ENCODE results near the gene KIR3DL1. TPM values are rescaled to one million over a fixed set of nuclear protein-coding genes. Genes with fewer than 3 reads are reported as not detected.
"Not testable (repeated sequence)": the region's sequence is repeated elsewhere in the genome, so short reads cannot be mapped to it uniquely, and the experiment has no call there.

KIR3DL1 gene
- total RNA-seq, result not detected

GRCh38 chr19:54816251-54816650 lies at the start of gene KIR3DL1:
Gene KIR3DL1, plus strand, starts transcription at chr19:54816468.
- DNase-seq; CTCF ChIA-PET; H3K27me3 Mint-ChIP-seq; H3K4me1 Mint-ChIP-seq; H3K27ac Mint-ChIP-seq; POLR2A ChIA-PET; H3K4me3 Mint-ChIP-seq; H3K9me3 Mint-ChIP-seq; H3K36me3 Mint-ChIP-seq (ENCODE audit: low read depth): not testable (repeated sequence)

- H3K36me3 Mint-ChIP-seq (ENCODE audit: low read depth); DNase-seq; H3K9me3 Mint-ChIP-seq; H3K27ac Mint-ChIP-seq; POLR2A ChIA-PET; H3K4me1 Mint-ChIP-seq; H3K4me3 Mint-ChIP-seq; H3K27me3 Mint-ChIP-seq; CTCF ChIA-PET: not testable (repeated sequence)
These were observed 46.6 kb upstream of the KIR3DL1 start, which contains the start of gene KIR2DL1 for GRCh38 chr19:54769646-54770045. Gene KIR2DL1, plus strand, starts transcription at chr19:54769793. Its CDS starts 58 bp downstream, at chr19:54769851.

- H3K27ac Mint-ChIP-seq; H3K4me1 Mint-ChIP-seq; H3K9me3 Mint-ChIP-seq; H3K36me3 Mint-ChIP-seq (ENCODE audit: low read depth); POLR2A ChIA-PET; H3K4me3 Mint-ChIP-seq; H3K27me3 Mint-ChIP-seq; DNase-seq; CTCF ChIA-PET: not testable (repeated sequence)
These were observed 45.8 kb upstream of the KIR3DL1 start for GRCh38 chr19:54770511-54770910.

GRCh38 chr19:54771018-54771960 lies 45.0 kb upstream of the KIR3DL1 start:
- CTCF ChIA-PET; H3K4me1 Mint-ChIP-seq; H3K36me3 Mint-ChIP-seq (ENCODE audit: low read depth); H3K27ac Mint-ChIP-seq; H3K4me3 Mint-ChIP-seq; H3K27me3 Mint-ChIP-seq; POLR2A ChIA-PET; H3K9me3 Mint-ChIP-seq; DNase-seq: not testable (repeated sequence)

- DNase-seq; POLR2A ChIA-PET; H3K4me3 Mint-ChIP-seq; CTCF ChIA-PET; H3K4me1 Mint-ChIP-seq; H3K36me3 Mint-ChIP-seq (ENCODE audit: low read depth); H3K27me3 Mint-ChIP-seq; H3K9me3 Mint-ChIP-seq; H3K27ac Mint-ChIP-seq: not testable (repeated sequence)
These were observed 43.6 kb upstream of the KIR3DL1 start for GRCh38 chr19:54772666-54773065.

GRCh38 chr19:54775095-54775815 lies 41.0 kb upstream of the KIR3DL1 start:
- H3K9me3 Mint-ChIP-seq; POLR2A ChIA-PET; H3K27me3 Mint-ChIP-seq; CTCF ChIA-PET; H3K27ac Mint-ChIP-seq; DNase-seq; H3K4me1 Mint-ChIP-seq; H3K36me3 Mint-ChIP-seq (ENCODE audit: low read depth); H3K4me3 Mint-ChIP-seq: not testable (repeated sequence)

- CTCF ChIA-PET; DNase-seq; H3K4me1 Mint-ChIP-seq; H3K4me3 Mint-ChIP-seq; H3K9me3 Mint-ChIP-seq; H3K36me3 Mint-ChIP-seq (ENCODE audit: low read depth); H3K27ac Mint-ChIP-seq; POLR2A ChIA-PET; H3K27me3 Mint-ChIP-seq: not testable (repeated sequence)
These were observed 40.4 kb upstream of the KIR3DL1 start for GRCh38 chr19:54775830-54776229.

- H3K4me1 Mint-ChIP-seq; CTCF ChIA-PET; DNase-seq; H3K9me3 Mint-ChIP-seq; H3K4me3 Mint-ChIP-seq; H3K27ac Mint-ChIP-seq; H3K27me3 Mint-ChIP-seq; H3K36me3 Mint-ChIP-seq (ENCODE audit: low read depth); POLR2A ChIA-PET: not testable (repeated sequence)
These were observed 38.4 kb upstream of the KIR3DL1 start for GRCh38 chr19:54777851-54778250.

- H3K27me3 Mint-ChIP-seq; H3K4me3 Mint-ChIP-seq; H3K36me3 Mint-ChIP-seq (ENCODE audit: low read depth); POLR2A ChIA-PET; H3K27ac Mint-ChIP-seq; H3K9me3 Mint-ChIP-seq; DNase-seq; CTCF ChIA-PET; H3K4me1 Mint-ChIP-seq: not testable (repeated sequence)
These were observed 37.4 kb upstream of the KIR3DL1 start for GRCh38 chr19:54778896-54779295.

GRCh38 chr19:54782916-54783315 lies 33.4 kb upstream of the KIR3DL1 start:
- not testable (repeated sequence) for H3K4me1 Mint-ChIP-seq

GRCh38 chr19:54786091-54786723 lies 30.1 kb upstream of the KIR3DL1 start:
- H3K27me3 Mint-ChIP-seq; H3K4me1 Mint-ChIP-seq; H3K27ac Mint-ChIP-seq; DNase-seq; CTCF ChIA-PET; POLR2A ChIA-PET; H3K4me3 Mint-ChIP-seq; H3K36me3 Mint-ChIP-seq (ENCODE audit: low read depth); H3K9me3 Mint-ChIP-seq: not testable (repeated sequence)

More at GRCh38 chr19:54782916-54783315, 33.4 kb upstream of the KIR3DL1 start:
- H3K36me3 Mint-ChIP-seq (ENCODE audit: low read depth); CTCF ChIA-PET; H3K27me3 Mint-ChIP-seq; H3K9me3 Mint-ChIP-seq; H3K27ac Mint-ChIP-seq; POLR2A ChIA-PET; DNase-seq; H3K4me3 Mint-ChIP-seq: not testable (repeated sequence)

- POLR2A ChIA-PET; H3K9me3 Mint-ChIP-seq; DNase-seq; H3K4me1 Mint-ChIP-seq; H3K36me3 Mint-ChIP-seq (ENCODE audit: low read depth); H3K4me3 Mint-ChIP-seq; CTCF ChIA-PET; H3K27ac Mint-ChIP-seq: not testable (repeated sequence)
- peaks cover 13% of the 10 kb centered on the region for H3K27me3 Mint-ChIP-seq
These were observed 28.1 kb upstream of the KIR3DL1 start for GRCh38 chr19:54788154-54788553.

- H3K27me3 Mint-ChIP-seq, result peaks cover 13% of the 10 kb centered on the region
- POLR2A ChIA-PET, result no interaction called here
- no peak overlapping the region for H3K27ac Mint-ChIP-seq
- no peak for DNase-seq
- no peaks in the 10 kb centered on the region for H3K36me3 Mint-ChIP-seq (ENCODE audit: low read depth)
- no peak overlapping the region for H3K4me3 Mint-ChIP-seq
- no peaks in the 10 kb centered on the region for H3K9me3 Mint-ChIP-seq
- CTCF ChIA-PET, result no interaction called here
- H3K4me1 Mint-ChIP-seq, result peaks cover 11% of the 10 kb centered on the region
These were observed 25.6 kb upstream of the KIR3DL1 start for GRCh38 chr19:54790711-54791110.

Data from activated CD4-positive, alpha-beta T cell treated with anti-CD3 and anti-CD28 coated beads, Interleukin-2, amount 10 ng/mL, durations not matched to agents 7 days and 5 days (primary cell).